ENCODE results near the gene RBMS2.

GRCh38 chr12:56574210-56574609 lies 52.6 kb downstream of the RBMS2 start:
- TF ChIP-seq POLR2A (IDR thresholded peaks at IDR 0.05) = no peak
- TF ChIP-seq, protein P1, sequence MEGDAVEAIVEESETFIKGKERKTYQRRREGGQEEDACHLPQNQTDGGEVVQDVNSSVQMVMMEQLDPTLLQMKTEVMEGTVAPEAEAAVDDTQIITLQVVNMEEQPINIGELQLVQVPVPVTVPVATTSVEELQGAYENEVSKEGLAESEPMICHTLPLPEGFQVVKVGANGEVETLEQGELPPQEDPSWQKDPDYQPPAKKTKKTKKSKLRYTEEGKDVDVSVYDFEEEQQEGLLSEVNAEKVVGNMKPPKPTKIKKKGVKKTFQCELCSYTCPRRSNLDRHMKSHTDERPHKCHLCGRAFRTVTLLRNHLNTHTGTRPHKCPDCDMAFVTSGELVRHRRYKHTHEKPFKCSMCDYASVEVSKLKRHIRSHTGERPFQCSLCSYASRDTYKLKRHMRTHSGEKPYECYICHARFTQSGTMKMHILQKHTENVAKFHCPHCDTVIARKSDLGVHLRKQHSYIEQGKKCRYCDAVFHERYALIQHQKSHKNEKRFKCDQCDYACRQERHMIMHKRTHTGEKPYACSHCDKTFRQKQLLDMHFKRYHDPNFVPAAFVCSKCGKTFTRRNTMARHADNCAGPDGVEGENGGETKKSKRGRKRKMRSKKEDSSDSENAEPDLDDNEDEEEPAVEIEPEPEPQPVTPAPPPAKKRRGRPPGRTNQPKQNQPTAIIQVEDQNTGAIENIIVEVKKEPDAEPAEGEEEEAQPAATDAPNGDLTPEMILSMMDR (IDR thresholded peaks at IDR 0.05) = no peak
- TF ChIP-seq EP300 (IDR thresholded peaks at IDR 0.05) = no peak
